DND-41 (cell line): ENCODE results near the gene OTOP1.
"Not testable (repeated sequence)": the region's sequence is repeated elsewhere in the genome, so short reads cannot be mapped to it uniquely, and the experiment has no call there.

Experiments used
- CTCF ChIP-seq: IDR thresholded peaks from 2 replicates; pipeline ENCODE4 v1.5.1; 2012; ENCODE audit warnings: borderline replicate concordance, low read length, moderate library complexity, mild to moderate bottlenecking; ENCODE audit not compliant: poor library complexity, severe bottlenecking; ENCODE audit errors: extremely low read depth
- EZH2 ChIP-seq: IDR thresholded peaks from 3 replicates; pipeline ENCODE4 v1.6.1; 2012; ENCODE audit warnings: borderline replicate concordance, low read depth, mild to moderate bottlenecking, moderate library complexity, low read length, inconsistent platforms; ENCODE audit not compliant: severe bottlenecking

GRCh38 chr4:4213674-4214073, 13.1 kb downstream of the OTOP1 start:
- TF ChIP-seq CTCF, EZH2: not testable (repeated sequence)
